Upper lobe of left lung (tissue), 6 donors: ENCODE data around the gene ARPP21. TPM values are rescaled to one million over a fixed set of nuclear protein-coding genes. Genes with fewer than 3 reads are reported as not detected.

ENCODE experiments used
- ATAC-seq, 2 donors: fragments of 200-7000 bp; cut with Tn5 transposase; one replicate each; pipeline ENCODE4 v1.9.1; 2022; ENCODE audit warnings: mild to moderate bottlenecking in 2 of 2, moderate library complexity in 2 of 2; ENCODE audit not compliant: low FRiP score in 2 of 2
- DNase-seq, 2 donors: peaks; one replicate each; pipeline ENCODE4 v3.0.0-alpha.2; 2019 to 2020
- H3K27ac ChIP-seq, 4 donors: fragments of 200-600 bp; sonication (generic); one replicate each; pipeline ENCODE4 v1.5.1; 2016 to 2019
- H3K27me3 ChIP-seq, 4 donors: fragments of 200-600 bp; sonication (generic); one replicate each; pipeline ENCODE4 v1.5.1; 2017 to 2019
- H3K36me3 ChIP-seq, 4 donors: fragments of 200-600 bp; sonication (generic); one replicate each; pipeline ENCODE4 v1.5.1; 2016 to 2019
- H3K4me1 ChIP-seq, 4 donors: fragments of 200-600 bp; sonication (generic); one replicate each; pipeline ENCODE4 v1.5.1; 2018 to 2019
- H3K4me3 ChIP-seq, 4 donors: fragments of 200-600 bp; sonication (generic); one replicate each; pipeline ENCODE4 v1.5.1; 2017 to 2019; ENCODE audit warnings: mild to moderate bottlenecking in 2 of 4, moderate library complexity in 1 of 4
- H3K9me3 ChIP-seq, 4 donors: fragments of 200-600 bp; sonication (generic); one replicate each; pipeline ENCODE4 v1.5.1; 2018 to 2019
- CTCF ChIP-seq, 6 experiments: fragments of 450-650 bp in 4 of 6; fragments of 200-600 bp in 2 of 6; sonication (generic) in 2 of 6; IDR thresholded peaks; one replicate each; pipeline ENCODE4 v1.5.1; 2016 to 2019; ENCODE audit warnings: antibody characterized with exemption in 6 of 6
- EP300 ChIP-seq, 4 donors: sonication (generic); formaldehyde crosslinking; IDR thresholded peaks; one replicate each; pipeline ENCODE4 v1.5.1; 2017; ENCODE audit warnings: antibody characterized with exemption in 4 of 4, control low read depth in 2 of 4
- POLR2A ChIP-seq, 4 donors: fragments of 450-650 bp; IDR thresholded peaks; one replicate each; pipeline ENCODE4 v1.5.1; 2016 to 2017; ENCODE audit warnings: antibody characterized with exemption in 4 of 4, mild to moderate bottlenecking in 2 of 4
- POLR2AphosphoS5 ChIP-seq, 2 donors: sonication (generic); formaldehyde crosslinking; IDR thresholded peaks; one replicate each; pipeline ENCODE4 v1.5.1; 2017; ENCODE audit warnings: antibody characterized with exemption in 2 of 2
- WGBS, 2 donors: methylation state at CpG; one replicate each; pipeline ENCODE4 v1.1.5; 2017 to 2018; 5-methylcytosine and 5-hydroxymethylcytosine counted together
- total RNA-seq, 6 donors: library from RNA; depleted of rRNA in 4 of 6; stranded (reverse); fragments of >200 nt in 4 of 6; gene quantifications; one replicate each; pipeline versions ENCODE4 v1.1.0 to v1.2.1, GENCODE V29; 2016 to 2021
- donor health status: DM: no; HTN: no; CAD: no; lungs with moderate emphysema.
- donor health status: DM: no; HTN: yes; CAD: no; lungs with severe emphysema.

Gene ARPP21
- total RNA-seq, 6 donors from 2014 or later = not detected

- H3K4me3 ChIP-seq = no peak overlapping the region
- TF ChIP-seq POLR2A (IDR thresholded peaks at IDR 0.05) (no peak), EP300 (IDR thresholded peaks at IDR 0.05) (no peak), CTCF (IDR thresholded peaks at IDR 0.05) (no peak), POLR2AphosphoS5 (IDR thresholded peaks at IDR 0.05) (no peak)
- ATAC-seq (no peak), DNase-seq (no peak)
- WGBS, 2 donors = 83 to 84% methylated on average over 4 of the region's 4 CpGs
- H3K36me3 ChIP-seq = no peaks in the 10 kb centered on the region
- no peaks in the 10 kb centered on the region for H3K27me3 ChIP-seq
- no peaks in the 10 kb centered on the region for H3K9me3 ChIP-seq
- no peaks in the 10 kb centered on the region for H3K4me1 ChIP-seq
- no peak overlapping the region for H3K27ac ChIP-seq
Observed at GRCh38 chr3:35646081-35646480, 6.8 kb downstream of the ARPP21 start.

GRCh38 chr3:35647461-35647860 is 8.1 kb downstream of the ARPP21 start:
- no peak overlapping the region for H3K27ac ChIP-seq
- no peak for ATAC-seq
- no peaks in the 10 kb centered on the region for H3K36me3 ChIP-seq
- H3K9me3 ChIP-seq = no peaks in the 10 kb centered on the region
- DNase-seq = no peak
- H3K27me3 ChIP-seq = no peaks in the 10 kb centered on the region
- 84 to 95% methylated on average over 4 of the region's 4 CpGs for WGBS, 2 donors
- no peak overlapping the region for H3K4me3 ChIP-seq
- TF ChIP-seq POLR2AphosphoS5 (IDR thresholded peaks at IDR 0.05) (no peak), POLR2A (IDR thresholded peaks at IDR 0.05) (no peak), CTCF (IDR thresholded peaks at IDR 0.05) (no peak), EP300 (IDR thresholded peaks at IDR 0.05) (no peak)
- H3K4me1 ChIP-seq = no peaks in the 10 kb centered on the region

- 49 to 55% methylated on average over 2 of the region's 2 CpGs for WGBS, 2 donors
- H3K36me3 ChIP-seq = no peaks in the 10 kb centered on the region
- H3K27ac ChIP-seq = no peak overlapping the region
- no peaks in the 10 kb centered on the region for H3K4me1 ChIP-seq
- ATAC-seq (no peak), DNase-seq (no peak)
- H3K27me3 ChIP-seq = no peaks in the 10 kb centered on the region
- H3K9me3 ChIP-seq = no peaks in the 10 kb centered on the region
- no peak overlapping the region for H3K4me3 ChIP-seq
- no peak for TF ChIP-seq CTCF (IDR thresholded peaks at IDR 0.05)
- TF ChIP-seq EP300 (IDR thresholded peaks at IDR 0.05) = no peak
- no peak for TF ChIP-seq POLR2AphosphoS5 (IDR thresholded peaks at IDR 0.05)
- TF ChIP-seq POLR2A (IDR thresholded peaks at IDR 0.05) = no peak
Observed at GRCh38 chr3:35648347-35648746, 9.0 kb downstream of the ARPP21 start.

- TF ChIP-seq POLR2AphosphoS5 (IDR thresholded peaks at IDR 0.05) (no peak), POLR2A (IDR thresholded peaks at IDR 0.05) (no peak), EP300 (IDR thresholded peaks at IDR 0.05) (no peak), CTCF (IDR thresholded peaks at IDR 0.05) (no peak)
- H3K9me3 ChIP-seq = no peaks in the 10 kb centered on the region
Observed at GRCh38 chr3:35649405-35649804, 10.1 kb downstream of the ARPP21 start.

GRCh38 chr3:35651426-35651825 is 12.1 kb downstream of the ARPP21 start:
- 87 to 90% methylated on average over 1 of the region's 1 CpG for WGBS, 2 donors
- Histone ChIP-seq H3K36me3 (no peaks in the 10 kb centered on the region), H3K27me3 (no peaks in the 10 kb centered on the region), H3K4me1 (no peaks in the 10 kb centered on the region), H3K27ac (no peak overlapping the region), H3K9me3 (no peaks in the 10 kb centered on the region), H3K4me3 (no peak overlapping the region)
- DNase-seq (no peak), ATAC-seq (no peak)
- TF ChIP-seq CTCF (IDR thresholded peaks at IDR 0.05) (no peak), POLR2A (IDR thresholded peaks at IDR 0.05) (no peak), EP300 (IDR thresholded peaks at IDR 0.05) (no peak), POLR2AphosphoS5 (IDR thresholded peaks at IDR 0.05) (no peak)

More at GRCh38 chr3:35649405-35649804, 10.1 kb downstream of the ARPP21 start:
- WGBS, 2 donors = 78 to 86% methylated on average over 2 of the region's 2 CpGs
- no peak overlapping the region for H3K4me3 ChIP-seq
- no peaks in the 10 kb centered on the region for H3K36me3 ChIP-seq
- H3K27ac ChIP-seq = no peak overlapping the region
- ATAC-seq = no peak
- no peak for DNase-seq
- no peaks in the 10 kb centered on the region for H3K4me1 ChIP-seq
- no peaks in the 10 kb centered on the region for H3K27me3 ChIP-seq
